Omental fat pad (tissue), 4 donors: ENCODE data around the gene PLXDC2. TPM values are rescaled to one million over a fixed set of nuclear protein-coding genes. Genes with fewer than 3 reads are reported as not detected.

Source experiments
- ATAC-seq: fragments of 150-250 bp; one replicate; pipeline ENCODE4 v1.9.1; 2016; ENCODE audit warnings: mild to moderate bottlenecking, moderate library complexity; ENCODE audit not compliant: low FRiP score
- DNase-seq: peaks from one replicate; pipeline ENCODE4 v3.0.0-alpha.2; 2019; ENCODE audit warnings: low spot score
- CTCF ChIP-seq, 3 donors: fragments of 450-650 bp; IDR thresholded peaks; one replicate each; pipeline ENCODE4 v1.5.1; 2016 to 2017; ENCODE audit warnings: antibody characterized with exemption in 3 of 3, mild to moderate bottlenecking in 3 of 3, moderate library complexity in 2 of 3
- total RNA-seq, 4 donors: library from RNA; depleted of rRNA; stranded (reverse); fragments of >200 nt; gene quantifications; one replicate each; pipeline ENCODE4 v1.1.0, GENCODE V29; 2016

The PLXDC2 gene
- total RNA-seq, 4 donors from 2014 or later = 54.0 to 79.9 (median 65.9) TPM

- ATAC-seq (no peak), DNase-seq (no peak)
- no peak for TF ChIP-seq CTCF (IDR thresholded peaks at IDR 0.05)
These were observed 142.6 kb downstream of the PLXDC2 start for GRCh38 chr10:19958787-19959186.

GRCh38 chr10:19961076-19962053 is 145.1 kb downstream of the PLXDC2 start:
- ATAC-seq = no peak
- no peak for TF ChIP-seq CTCF (IDR thresholded peaks at IDR 0.05)
- DNase-seq = no peak

GRCh38 chr10:19964625-19965024 is 148.4 kb downstream of the PLXDC2 start:
- ATAC-seq = no peak
- no peak for DNase-seq
- TF ChIP-seq CTCF (IDR thresholded peaks at IDR 0.05) = no peak

GRCh38 chr10:19966751-19967150 is 150.5 kb downstream of the PLXDC2 start:
- no peak for ATAC-seq
- DNase-seq = no peak
- no peak for TF ChIP-seq CTCF (IDR thresholded peaks at IDR 0.05)

- ATAC-seq = no peak
- no peak for TF ChIP-seq CTCF (IDR thresholded peaks at IDR 0.05)
- DNase-seq = no peak
These were observed 151.7 kb downstream of the PLXDC2 start for GRCh38 chr10:19967981-19968380.

- DNase-seq (no peak), ATAC-seq (no peak)
- no peak for TF ChIP-seq CTCF (IDR thresholded peaks at IDR 0.05)
These were observed 152.5 kb downstream of the PLXDC2 start for GRCh38 chr10:19968745-19969144.

- TF ChIP-seq CTCF (IDR thresholded peaks at IDR 0.05) = no peak
- DNase-seq (no peak), ATAC-seq (no peak)
These were observed 154.0 kb downstream of the PLXDC2 start for GRCh38 chr10:19970256-19970655.
